HG03520 (cell line): ENCODE measurements around the gene C19orf12.

Experiments used
- ATAC-seq: cut with Tn5 transposase; IDR thresholded peaks from one replicate; pipeline ENCODE4 v1.9.1; 2021; ENCODE audit warnings: mild to moderate bottlenecking, moderate library complexity; ENCODE audit not compliant: unreplicated experiment

The C19orf12 gene

GRCh38 chr19:29697523-29698261, 17.4 kb downstream of the C19orf12 start:
- no peak for ATAC-seq

DNA sequence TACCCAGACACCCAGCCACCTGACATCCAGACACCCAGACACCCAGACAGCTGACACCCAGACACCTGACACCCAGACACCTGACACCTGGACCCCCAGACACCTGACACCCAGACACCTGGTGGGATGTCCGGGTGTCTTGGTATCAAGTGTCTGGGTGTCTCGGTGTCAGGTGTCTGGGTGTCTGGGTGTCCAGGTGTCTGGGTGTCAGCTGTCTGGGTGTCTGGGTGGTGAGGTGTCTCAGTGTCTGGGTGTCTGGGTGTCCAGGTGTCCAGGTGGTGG, 18.6 kb downstream of the C19orf12 start:
- no peak for ATAC-seq

DNA sequence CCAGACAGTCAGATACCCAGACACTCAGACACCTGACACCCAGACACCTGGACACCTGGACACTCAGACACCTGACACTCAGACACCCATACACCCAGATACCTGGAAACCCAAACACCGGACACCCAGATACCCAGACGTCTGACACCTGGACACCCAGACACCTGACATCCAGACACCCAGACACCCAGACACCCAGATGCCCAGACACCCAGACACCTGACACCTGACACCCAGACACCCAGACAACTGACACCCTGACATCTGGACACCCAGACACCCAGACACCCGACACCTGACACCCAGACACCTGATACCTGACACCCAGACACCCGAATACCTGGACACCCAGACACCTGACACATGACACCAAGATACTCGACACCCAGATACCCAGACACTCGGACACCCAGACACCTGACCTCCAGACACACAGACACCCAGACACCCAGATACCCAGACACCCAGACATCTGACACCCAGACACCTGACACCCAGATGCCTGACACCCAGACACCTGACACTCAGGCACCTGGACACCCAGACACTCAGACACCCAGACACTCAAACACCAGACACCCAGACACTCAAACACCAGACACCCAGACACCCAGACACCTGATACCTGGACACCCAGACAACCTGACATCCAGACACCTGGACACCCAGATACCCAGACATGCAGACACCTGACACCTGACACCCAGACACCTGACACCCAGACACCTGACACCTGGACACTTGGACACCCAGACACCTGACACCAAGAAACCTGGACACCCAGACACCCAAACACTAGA, 19.1 kb downstream of the C19orf12 start:
- ATAC-seq: no peak

DNA sequence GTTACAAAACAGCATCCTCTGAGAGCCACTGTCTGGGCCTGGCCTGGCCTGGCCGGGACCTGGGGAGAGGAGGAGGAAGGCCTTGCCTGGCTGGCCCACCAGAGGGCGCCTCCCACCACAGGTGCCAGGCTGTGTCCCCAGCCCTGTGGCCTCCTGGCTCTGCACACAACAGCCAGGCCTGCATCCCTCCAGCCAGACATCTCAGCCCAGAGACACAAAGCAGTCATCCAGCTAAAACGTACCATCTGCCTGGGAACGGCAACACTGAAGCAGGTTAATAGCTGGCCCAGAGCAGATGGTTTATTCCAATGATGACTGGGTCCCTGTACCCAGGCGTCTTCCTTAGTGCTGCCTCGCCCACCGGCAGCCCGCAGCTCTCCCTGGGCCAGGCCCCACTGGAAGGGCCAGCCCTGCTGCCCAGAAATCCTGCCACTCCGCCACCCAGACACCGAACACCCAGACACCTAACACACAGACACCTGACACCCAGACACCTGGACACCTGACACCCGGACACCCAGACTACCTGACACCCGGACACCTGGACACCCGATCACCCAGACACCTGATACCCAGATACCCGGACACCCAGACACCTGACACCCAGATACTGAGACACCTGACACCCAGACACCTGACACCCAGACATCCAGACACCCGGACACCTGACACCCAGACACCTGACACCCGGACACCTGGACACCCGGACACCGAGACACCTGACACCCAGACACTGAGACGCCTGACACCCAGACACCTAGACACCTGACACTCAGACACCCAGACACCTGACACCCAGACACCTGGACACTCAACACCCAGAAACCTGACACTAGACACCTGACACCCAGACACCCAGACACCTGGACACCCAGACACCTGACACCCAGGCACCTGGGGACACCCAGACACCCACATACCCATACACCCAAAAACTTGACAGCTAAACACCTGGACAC, 20.1 kb downstream of the C19orf12 start:
- ATAC-seq: peak; percentile 71

DNA sequence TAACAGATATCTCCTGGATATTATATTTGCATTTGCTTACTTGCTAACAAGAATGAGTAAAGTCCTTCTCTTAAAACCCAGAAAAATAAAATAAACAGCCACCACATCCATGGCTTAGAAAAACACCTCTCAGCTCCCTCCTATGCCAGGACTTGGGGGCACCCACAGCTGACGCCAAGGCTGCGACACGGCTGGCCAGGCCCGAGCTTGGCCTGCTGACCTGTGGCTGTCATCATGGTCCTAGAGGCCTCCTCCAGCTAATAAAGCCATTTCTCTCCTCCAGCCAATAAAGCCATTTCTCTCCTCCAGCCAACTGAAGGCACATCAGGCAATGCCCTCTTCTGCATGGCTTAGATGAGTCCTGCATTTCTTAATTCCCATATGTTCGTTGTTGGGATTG, 20.9 kb downstream of the C19orf12 start:
- ATAC-seq: no peak

DNA sequence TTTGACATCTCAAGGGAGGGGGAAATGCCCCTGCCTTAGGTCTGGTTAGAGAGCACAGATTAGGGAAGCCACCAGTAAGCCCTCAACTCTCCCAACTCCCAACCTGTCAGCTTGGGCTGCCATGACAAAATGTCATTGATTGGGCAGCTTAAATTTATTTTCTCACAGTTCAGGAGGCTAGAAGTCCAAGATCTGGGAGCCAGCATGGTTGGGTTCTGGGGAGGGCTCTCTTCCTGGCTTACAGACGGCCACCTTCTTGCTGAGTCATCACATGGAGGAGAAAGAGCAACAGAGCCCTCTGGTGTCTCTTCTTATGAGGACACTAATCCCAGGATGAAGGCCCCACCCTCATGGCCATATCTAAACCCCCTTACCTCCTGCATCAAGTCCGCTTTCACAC, 24.2 kb downstream of the C19orf12 start:
- ATAC-seq: peak; percentile 48

- ATAC-seq: no peak
Measured at GRCh38 chr19:29687897-29688728, 26.9 kb downstream of the C19orf12 start.

DNA sequence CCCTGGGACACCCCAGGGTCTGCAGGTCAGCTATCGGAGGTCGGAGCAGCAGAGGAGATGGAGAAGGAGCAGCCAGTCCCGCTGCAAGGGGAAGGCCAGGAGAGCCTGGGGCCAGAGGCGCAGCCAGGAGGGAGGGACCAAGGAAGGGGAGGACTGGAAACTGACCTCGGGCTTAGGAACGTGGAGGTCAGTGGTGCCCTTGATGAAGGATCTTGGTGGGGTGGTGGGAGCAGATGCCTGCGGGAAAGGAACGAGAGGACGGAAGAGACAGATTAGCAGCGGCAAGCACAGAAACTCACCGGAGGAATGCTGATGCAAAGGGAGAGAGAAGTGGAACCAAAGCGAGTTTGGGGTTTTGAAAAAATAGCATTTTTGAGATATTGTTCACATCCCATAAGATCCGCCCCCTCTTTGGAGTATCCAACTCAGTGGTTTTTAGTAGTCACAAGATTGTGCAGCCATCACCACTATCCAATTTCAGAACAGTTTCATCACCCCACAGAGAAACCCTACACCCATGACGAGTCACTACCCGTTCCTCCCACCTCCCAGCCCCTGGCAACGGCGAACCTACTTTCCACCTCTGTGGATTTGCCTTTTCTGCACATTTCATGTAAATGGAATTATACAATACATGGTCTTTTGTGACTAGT, 27.7 kb downstream of the C19orf12 start:
- no peak for ATAC-seq

GRCh38 chr19:29686285-29686805, 28.7 kb downstream of the C19orf12 start:
- ATAC-seq: no peak

DNA sequence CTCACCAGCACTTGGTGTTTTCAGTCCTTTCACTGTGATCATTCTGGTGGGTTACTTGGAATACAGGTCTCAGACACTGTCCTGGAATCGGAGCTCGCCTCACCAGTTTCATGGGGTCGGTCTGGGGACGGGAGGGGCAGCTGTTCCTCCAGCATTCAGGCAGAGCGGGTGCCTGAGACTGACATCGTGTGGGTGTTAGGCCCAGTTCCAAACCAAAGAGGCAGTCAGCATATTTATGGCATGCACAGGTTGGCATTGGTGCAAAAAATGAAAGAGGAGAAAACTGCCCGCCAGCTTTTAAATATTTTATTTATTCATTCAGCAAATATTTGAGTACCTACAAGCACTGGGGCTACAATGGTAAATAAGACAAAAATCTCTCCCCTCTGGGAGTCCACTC, 29.7 kb downstream of the C19orf12 start:
- ATAC-seq: no peak

DNA sequence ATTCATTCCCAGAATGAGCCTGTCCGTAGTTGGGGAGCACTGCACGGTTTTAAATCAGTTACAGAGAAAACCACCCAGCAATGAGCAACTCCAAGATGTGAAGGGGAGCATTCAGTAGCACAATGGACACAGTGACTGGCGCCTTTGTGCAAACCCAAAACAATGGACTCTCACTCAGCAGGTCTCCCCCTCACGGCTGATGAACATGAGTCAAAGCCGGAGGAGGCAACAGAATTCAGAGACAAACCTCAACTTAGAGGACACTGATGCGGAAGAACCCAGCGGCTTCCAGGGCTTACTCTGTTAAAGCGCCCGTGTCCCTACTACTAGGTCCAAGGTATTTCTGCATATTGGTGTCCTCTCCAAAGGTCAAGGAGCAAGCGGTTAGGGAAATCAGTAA, 32.1 kb downstream of the C19orf12 start:
- no peak for ATAC-seq

DNA sequence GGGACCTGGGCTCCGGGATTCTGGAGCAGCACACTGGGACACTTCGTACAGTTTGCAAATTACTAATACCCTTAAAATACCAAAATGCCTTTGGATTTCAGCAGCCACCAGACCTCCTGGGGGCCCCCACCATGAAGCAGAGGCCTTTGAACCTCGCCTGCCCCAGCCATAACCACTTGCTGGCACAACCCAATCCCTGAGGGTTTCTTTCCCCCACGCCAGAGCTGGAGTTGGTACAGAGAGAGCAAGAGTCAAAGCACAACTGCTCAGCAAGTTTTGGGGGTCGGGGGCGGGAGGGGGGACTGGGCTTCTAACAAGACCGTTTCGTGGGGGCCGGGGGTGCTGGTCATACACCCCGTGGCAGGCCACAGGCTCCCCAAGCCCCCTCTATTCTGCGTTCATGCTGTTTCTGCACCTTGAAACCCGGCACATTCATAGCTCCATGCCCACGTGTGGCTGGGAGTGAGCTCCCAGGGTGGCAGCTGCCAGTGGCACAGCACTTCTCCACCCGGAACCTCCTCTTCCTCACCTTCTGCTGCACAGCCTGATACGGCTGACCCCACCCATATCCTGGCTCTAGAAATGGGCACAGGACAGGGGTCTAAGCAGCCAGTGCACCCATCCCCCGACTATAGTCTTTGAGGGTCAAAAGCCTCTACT, 32.7 kb downstream of the C19orf12 start:
- ATAC-seq: no peak

DNA sequence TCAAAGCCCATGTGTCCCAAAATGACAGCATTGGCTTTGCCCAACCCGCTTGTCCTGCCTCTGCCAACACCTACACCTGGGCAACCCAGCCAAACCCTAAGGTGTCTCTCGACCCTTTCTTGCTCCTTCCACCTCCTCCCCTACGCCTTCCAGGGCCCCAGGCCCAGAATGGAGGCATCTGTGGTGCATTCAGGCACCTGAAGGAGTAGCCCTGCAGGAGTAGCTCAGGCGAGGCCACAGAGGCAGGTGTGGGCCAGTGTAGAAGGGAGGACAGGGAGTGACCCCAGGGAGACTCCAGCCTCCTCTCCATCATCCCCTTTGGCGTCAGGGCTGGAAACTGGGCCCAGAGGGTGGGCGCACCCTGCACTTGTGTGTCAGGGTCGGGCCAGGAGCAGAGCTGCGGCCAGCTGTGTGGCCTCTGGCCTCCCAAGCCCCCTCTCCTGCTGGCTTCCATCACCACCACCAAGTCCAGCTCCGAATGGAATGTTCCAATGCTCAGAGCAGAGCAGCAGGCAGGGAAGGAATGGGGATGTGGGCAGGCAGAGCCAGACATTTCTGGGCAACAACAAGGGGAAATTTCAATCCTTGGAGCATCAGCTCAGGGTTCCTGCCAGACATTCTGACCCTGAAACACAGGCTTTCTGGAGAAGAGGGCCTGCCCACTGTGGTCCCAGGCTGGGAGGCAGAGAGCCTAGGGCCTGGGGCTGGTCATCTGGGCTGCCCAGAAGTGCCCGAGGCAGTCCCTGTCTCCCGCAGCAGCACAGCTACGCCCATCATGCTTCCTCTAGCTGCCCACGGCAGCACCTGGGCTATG, 33.4 kb downstream of the C19orf12 start:
- ATAC-seq: no peak

GRCh38 chr19:29680937-29681336, 34.1 kb downstream of the C19orf12 start:
- ATAC-seq: no peak

DNA sequence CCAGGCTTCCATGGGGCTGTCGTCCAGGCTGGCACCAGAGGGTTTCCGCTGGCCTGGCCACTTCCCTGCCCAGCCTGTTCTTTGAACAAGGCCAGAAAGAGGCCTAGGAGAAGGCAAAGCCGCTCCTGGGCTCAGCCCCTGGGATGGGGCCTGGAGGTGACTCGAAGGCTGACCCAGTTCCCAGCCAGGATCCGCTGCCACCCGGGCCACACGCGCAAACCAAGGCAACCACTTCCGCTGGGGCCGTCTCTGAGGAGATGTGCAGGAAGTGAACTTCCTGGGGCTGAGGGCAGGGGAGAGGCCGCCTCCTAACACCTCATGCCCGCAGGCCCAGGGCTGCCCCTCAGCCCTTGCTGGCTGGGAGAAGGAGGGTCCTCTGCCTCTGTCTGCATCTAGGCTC, 34.6 kb downstream of the C19orf12 start:
- ATAC-seq: peak; percentile 60

GRCh38 chr19:29679598-29680210, 35.4 kb downstream of the C19orf12 start:
- no peak for ATAC-seq

DNA sequence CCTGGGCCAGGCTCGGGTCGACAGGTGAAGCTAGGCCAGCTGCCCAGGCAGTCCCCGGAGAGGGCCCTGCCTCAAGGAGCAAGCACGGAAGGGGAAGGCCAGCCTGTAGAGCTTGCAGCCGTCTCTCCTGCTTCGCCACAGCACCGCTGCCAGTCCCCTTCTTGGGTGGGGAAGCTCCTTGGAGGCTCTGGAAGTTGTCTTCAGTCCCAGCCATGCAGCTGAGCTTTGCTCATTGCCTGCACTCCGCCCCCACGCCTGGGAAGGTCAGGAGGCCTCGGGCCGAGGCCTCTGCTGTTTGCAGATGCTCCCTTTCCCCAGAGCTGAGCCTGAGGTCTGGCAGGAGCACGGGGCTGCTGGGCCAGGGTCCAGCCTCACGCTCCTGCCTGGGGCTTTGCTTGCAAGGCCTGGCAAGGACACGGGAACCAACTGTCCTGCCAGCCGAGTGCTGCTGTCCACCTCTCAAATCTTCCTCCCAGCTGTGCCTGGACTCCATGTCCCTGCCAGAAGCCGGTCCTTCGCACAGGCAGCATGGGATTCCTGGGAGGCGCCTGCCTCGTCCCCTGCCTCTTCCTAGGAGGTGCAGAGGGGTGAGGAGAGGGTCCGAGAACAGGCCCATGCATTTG, 36.5 kb downstream of the C19orf12 start:
- no peak for ATAC-seq
